GM18867 (cell line): ENCODE results near the gene PDIA6.

Experiments
- ATAC-seq: cut with Tn5 transposase; IDR thresholded peaks from one replicate; pipeline ENCODE4 v1.9.1; 2021; ENCODE audit warnings: mild to moderate bottlenecking, moderate library complexity; ENCODE audit not compliant: unreplicated experiment

Gene PDIA6

DNA sequence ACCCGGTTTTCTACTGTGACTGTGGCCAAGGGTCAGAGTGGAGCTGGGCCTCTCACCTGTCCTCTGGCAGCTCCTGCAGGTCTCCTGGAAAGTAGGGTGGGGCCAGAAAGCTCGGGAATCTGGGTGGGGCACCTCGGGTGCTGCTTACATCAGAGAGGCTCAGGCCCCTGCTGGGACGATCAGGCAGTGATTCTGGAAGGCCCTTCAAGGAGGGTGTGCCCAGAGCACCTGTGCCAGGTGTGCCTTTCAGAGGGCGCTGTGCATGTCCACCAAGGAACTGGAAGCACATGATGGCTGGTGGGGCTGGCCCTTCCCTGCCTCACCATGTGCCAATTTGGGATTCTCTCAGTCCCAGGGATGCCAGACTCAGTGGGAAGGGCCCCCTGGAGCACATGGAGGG lies 47.1 kb downstream of the PDIA6 start:
- no peak for ATAC-seq

DNA sequence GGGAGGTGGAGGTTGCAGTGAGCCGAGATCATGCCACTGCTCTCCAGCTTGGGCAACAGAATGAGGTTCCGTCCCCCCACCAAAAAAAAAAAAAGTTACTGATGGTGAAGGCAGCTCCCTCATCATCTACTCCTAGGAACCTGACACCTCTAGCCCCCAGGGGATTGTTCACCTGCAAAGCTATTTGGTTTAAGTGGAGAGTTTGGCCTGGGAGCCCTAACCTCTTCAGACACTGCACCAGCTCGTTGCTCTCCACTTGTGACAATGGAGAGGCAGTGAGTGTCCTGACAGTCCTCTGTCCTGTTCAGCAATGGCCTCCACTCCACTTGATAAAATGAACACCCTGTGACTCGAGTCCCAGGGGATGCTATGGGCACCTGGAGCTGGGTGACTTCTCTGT lies 47.7 kb downstream of the PDIA6 start:
- ATAC-seq, result no peak

DNA sequence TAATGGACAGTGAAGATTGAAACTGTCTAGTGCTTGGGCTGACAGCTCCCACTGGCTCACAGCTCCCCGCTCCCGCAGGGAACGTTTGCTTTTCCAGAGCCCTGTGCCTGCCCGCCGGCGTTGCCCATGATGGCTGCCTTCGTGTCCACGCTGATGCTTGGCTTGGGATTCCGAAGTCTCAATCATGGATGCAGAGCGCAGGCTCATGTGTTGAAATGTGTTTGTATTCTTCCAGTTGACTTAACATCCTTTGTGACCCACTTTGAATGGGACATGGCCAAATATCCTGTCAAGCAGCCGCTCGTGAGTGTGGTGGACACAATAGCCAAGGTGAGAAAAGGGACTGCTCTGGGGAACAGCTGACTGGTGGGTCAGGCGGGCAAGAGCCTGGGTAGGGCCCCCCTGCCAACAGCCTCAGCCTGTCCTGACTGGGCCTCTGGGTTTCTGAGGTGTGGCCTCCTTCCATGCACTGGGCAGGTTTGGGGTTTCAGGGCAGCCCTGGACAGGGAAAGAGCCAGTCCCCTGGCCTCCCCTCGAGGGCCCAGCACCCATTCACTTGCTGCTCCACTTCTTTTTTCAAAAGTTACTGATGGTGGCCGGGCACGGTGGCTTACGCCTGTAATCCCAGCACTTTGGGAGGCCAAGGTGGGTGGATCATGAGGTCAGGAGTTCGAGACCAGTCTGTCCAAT lies 48.3 kb downstream of the PDIA6 start:
- ATAC-seq, result no peak

DNA sequence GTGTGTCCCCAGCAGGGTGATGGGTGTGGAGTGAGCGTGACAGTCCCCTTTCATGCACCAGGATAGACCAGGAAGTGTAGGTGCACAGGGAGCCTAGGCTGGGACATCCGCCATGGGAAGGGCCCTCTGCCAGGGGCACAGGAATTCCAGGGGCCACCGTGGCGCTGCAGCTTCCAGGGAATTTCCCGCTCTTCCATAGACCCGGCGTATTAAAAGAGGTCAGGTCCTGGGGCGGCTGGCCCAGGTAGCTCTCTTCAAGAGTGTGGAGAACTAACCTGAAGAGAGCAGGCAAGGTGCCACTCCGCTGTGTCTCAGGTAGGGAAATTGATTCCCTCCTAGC lies 49.2 kb downstream of the PDIA6 start:
- no peak for ATAC-seq

DNA sequence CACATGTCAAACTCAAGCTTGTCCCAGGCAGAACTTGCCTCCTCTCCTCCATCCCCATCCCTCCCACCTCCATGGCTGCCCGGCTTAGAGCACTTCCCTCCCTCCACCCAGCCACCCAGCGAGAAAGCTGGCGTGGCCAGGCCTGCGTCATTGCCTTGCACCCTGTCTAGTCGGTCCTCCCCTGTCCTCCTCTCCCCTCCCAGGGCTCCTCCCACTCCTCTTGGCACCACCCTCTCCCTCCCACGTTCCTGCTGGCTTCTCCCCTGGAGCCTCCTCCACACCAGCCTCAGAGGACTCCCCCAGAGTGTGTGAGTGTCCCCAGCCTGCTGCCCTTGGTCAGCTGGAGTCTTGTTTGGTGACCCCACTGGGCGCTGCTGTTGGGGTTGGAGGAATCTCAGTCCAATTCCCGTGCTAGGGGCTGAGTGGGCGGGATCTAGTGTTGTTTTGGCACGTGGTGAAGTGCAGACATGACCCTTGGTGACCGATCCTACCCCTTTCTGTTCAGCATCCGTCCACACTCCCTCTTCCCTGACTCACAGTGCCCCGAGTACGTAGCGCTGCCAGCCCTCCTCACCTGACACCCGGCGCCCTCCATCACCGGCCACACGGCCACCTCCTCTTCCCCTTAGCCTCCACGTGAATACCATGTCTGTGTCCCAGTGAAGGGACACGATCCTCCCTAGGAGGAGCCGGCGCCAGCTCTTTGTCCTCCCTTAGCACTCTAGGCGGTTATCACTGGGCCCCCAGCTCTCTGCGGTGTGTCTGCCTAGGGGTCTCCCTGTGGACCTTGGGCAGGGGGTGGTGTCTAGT lies 49.7 kb downstream of the PDIA6 start:
- no peak for ATAC-seq

DNA sequence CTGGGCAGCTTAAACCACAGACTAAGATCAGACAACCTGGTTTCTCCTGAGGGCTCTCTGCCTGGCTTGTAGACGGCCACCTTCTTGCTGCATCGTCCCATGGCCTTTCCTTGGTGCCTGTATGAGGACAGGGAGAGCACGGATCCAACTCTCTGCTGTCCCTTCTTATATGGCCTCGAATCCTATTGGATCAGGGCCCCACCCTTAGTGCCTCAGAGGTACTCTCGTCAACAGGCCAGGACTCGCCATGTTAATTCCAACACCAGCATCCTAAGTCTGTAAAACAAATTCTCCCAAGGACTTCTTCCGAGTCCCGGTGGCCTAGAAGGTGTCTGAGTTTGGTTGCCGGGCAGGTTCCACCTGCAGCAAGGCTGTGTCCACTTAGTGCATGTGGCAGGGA lies 51.0 kb downstream of the PDIA6 start:
- no peak for ATAC-seq

DNA sequence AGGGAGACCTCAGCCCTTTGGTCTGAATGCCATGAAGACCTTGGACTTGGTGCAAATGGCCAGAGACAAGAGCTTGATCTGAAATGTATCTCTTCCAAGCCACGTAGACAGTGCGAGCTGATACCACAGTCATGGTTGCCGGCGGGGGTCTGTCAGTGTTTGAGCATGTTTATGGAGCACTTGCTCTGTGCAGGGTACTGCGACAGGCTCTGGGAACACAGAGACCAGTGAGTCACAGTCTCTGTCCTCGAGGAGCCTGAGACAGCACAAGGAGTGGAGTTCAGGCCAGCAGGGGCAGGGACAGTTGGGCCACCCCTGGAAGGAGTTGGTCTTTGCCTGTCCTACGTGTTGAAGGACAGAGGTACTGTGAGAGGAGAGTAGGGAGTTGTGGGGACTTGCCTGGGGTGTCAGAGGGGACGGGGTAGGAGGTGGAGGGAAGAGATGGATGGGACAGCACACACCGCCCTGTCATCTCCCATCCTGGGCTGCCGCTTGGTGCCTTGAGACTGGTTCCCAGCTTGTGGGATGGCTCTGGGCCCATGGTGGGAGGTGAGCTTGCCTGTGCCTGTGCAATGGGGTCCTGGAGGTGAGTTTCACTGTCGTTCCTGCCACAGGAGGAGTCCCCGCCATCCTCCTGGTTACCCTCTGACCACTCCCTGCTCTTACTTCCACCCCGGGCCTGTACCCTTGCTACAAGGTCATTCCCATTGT lies 51.6 kb downstream of the PDIA6 start:
- ATAC-seq, result no peak

DNA sequence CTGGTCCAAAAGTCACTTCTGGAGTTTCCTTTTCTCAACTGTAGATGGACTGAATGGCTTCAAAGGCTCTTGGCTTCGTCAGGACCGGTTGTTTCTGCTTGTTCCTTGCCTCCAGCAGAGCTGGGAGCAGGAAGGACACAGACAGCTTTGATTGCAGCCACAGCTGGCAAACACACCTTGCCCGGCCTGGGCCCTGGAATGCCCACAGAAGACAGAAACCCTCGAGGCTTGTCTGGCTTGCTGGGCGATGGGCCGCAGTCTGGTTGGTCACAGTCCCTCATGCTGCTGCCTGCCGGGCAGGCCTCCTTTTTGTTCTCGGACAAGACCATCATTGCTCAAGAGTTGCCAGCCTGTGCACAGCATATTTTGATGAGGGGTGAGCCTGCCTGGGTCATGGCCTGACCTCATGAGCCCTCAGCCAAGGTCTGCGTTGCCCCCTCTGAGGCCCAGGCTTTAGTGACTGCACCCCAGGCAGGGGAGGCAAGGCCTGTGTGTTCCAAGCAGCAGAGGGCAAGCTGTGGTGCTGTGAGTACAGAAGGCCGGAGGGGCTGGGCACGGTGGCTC lies 53.4 kb downstream of the PDIA6 start:
- no peak for ATAC-seq

DNA sequence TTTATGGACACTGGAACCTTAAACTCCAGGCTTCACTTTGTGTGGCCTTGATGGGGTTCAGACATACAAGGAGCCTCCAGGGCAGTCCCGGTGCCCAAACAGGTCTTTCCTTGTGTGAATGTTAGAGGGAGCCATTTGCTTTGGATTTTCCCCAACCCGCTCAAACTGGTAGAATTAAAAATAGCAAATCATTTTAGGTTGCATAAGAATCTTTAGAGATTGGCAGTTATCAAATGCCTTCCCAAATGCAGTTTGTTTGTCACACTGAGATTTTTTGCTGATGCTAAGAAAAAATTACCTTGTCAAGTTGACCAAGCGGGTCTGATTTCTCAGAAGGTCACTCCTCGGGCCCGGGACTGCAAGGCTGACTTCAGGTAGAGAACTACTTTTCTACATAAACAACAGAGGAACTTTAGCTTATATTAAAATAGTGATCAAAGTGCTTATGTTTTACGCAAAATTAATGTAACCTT lies 54.7 kb downstream of the PDIA6 start:
- no peak for ATAC-seq

DNA sequence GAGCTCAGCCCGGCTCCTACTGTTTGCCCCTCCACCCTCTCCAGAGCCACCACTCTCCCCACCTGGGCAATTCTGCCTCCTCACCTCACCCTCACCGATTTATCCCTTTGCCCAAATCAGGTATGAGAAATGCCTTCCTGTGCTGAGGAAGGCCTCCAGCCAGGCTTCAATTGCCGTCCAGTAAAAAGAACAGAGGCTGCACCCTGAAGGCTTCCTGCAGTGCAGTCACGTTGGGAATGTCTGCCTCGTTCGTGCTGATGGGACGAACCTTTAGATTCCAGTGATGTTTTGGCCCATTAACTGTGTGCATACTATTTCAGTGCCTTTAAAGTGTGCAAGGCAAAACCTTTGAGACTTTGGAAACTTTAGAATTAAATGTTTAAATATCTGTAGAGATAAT lies 57.0 kb downstream of the PDIA6 start:
- ATAC-seq, result no peak

DNA sequence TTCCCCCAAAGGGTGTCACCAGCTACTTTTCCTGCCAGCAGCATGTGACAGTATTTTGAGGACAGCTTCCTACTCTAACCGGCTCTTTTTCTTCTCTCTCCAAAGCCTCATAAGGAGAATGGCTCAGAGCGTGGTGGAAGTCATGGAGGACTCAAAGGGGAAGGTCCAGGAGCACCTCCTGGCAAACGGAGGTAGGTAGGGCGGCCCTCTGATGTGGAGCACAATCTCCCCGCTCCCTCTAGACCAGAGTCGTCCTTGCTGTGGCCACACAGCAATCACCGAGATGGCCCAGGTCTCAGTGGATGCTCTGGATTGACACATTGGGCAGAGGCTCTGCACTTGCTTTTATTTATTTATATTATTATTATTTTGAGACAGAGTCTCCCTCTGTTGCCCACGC lies 58.7 kb downstream of the PDIA6 start:
- ATAC-seq, result no peak

DNA sequence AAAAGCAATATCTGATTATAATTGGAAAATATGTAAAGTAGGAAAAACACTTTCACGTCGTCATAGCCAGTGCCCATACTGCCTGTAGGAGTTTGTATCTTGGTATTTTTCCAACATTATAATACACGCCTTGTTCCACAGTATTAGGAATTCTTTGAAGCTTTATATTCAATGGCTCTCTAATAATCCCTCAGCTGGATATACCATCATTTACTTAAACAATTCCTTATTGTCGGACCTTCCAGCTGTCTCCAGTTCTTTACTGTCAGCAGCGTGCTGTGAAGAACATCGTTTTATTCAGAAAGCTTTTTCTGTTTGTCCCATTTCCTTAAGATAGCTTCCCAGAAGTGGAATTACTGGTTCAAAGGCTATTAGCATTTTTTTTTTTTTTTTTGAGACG lies 59.4 kb downstream of the PDIA6 start:
- no peak for ATAC-seq

DNA sequence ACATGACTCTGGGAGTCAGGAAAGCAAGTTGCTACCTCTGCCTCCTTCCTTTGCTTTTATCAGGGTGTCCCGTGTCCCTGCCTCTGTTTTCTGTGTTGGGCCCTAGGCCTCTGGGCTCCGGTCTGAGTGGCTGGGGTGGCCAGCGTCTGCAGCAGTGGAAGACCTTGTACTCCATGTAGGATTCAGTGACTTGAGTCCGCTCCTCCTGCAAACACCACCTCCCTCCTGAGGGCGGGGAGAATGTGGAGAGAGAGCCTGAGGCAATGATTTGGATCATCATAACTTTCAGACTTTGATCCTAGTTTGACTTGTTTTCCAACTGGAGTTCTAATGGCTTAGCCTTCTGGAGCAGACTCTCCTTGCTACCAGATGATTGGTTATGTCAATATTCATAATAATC lies 60.3 kb downstream of the PDIA6 start:
- no peak for ATAC-seq

DNA sequence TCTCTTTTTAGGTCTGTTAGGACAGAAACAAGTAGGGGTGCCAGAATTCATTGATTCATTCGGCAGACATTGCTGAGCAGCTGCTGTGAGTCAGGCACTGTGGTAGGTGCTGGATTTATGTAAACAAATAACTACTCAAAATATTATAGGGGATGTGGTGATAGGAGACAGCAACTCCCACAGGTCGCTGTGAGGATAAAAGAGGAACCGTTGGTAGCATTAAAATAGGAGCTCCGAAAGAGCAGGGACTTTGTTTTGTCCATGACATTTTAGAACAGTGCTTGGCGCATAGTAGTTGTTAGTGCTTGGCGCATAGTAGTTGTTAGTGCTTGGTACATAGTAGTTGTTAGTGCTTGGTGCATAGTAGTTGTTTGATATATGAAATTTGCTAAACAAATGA lies 62.0 kb downstream of the PDIA6 start:
- no peak for ATAC-seq

DNA sequence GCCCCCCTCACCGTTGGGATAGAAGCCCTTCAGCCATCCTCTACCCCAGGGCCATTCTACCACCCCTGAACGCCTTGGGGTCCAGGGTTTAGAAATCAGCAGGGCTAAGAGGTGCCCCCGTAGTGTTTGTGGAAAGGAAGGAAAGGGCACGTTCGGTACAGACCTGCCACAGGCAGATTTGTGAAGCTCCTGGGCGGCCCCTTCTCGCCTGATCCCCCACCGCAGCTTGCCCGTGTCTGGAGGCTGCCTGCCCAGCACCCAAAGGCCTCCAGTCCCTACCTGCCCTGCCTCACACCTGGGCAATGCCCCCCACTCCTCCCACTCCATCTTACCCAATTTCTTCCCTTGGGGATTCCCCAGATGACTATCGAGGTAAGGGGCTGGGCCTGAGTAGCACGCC lies 69.9 kb downstream of the PDIA6 start:
- no peak for ATAC-seq

DNA sequence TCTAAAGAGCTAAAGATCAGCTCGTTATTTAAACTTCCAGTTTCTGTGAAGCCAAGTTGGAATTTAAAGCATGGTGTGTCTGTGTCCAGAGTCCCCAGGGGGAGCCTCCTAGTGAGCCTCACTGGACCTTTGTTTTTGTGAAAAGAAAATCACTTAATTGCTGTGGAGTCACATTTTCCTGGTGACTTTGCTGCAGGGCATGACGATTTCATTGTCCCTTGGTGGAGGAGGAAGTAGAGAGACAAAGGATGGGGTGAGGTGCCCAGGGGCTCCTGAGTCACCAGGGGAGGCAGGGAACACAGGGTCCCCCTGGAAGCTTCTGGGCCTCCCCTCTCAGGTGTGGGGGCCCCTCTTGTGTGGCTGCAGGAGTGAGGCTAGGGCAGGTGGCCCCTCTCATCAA lies 71.4 kb downstream of the PDIA6 start:
- ATAC-seq, result no peak

DNA sequence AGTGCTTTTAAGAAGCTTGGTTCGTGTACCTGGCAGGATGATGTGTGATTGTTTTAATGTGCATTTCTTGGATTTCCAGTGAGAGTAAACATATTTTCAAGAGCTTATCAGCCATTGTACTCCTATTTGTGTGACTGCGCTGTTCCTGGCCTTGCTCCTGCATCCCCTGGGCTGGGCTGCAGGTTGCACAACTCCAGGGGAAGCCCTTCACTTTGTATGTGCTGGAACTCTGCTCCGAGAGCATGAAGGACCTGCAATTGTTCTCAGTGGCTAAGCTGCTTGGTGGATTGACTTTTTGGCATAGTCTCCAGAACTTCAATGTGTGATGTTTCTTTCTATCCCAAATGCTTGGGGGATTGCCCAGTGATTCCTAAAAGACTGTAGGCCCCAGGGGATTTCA lies 72.4 kb downstream of the PDIA6 start:
- no peak for ATAC-seq

DNA sequence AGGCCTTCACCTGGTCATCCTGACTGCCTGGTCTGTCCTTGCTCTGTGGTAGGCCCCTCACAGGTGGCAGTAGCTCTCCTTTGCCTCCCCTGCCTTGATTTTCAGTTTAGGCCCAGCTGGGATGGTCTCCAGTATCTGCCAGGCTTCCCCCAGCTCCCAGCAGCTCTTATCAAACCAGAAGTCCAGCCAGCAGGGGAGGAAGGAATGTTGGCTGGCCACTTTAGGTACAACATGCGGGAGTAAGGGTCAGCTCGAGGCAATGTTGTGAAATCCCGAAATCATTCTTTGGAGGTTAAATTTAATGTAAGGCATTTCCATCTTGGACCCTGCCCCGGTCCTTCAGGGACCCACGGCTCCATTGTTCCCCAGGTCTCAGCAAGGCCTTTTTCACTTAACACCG lies 74.4 kb downstream of the PDIA6 start:
- ATAC-seq, result no peak

DNA sequence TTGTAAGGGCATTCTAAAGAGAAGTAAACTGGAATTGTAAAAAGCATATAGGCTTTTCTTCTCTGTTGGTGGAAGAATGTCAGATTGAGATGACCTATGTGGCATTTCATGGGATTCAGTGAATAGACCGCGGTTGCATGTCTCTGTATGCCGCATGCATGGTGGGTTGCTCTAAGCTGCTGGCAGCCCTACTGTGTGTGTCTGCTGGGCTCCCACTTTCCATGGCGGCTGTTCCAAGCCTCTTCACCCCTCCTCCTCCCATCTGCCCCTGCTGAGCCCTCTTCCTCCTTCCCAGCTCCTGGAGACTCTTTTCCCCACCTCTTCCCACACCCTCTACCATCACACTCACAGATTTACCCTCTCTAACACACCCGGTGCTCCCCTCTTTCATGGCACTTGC lies 78.6 kb downstream of the PDIA6 start:
- ATAC-seq, result no peak

DNA sequence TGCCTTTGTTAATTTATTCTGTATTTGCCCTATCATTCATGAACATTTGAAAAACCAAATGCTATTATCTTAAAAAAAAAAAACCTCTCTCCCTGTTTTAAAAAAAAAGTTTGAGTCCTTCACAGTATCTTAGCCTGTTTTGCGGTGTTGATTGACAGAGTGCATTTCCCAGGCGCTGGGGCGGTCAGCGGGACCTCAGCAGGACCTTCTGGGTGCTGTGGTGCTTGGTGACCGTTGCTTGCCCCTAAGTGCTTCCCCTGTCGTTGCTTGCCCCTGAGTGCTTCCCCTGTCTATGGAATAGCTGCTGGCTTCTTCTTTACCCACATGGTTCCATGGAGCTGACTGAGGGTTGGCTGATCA lies 79.0 kb downstream of the PDIA6 start:
- no peak for ATAC-seq
